Measurements from ENCODE around the gene ARHGAP26. TPM values are rescaled to one million over a fixed set of nuclear protein-coding genes. Genes with fewer than 3 reads are reported as not detected.

Gene ARHGAP26
- total and polyA plus RNA-seq, 2 experiments from 2014 or later: 9.5 to 16.8 TPM

DNA sequence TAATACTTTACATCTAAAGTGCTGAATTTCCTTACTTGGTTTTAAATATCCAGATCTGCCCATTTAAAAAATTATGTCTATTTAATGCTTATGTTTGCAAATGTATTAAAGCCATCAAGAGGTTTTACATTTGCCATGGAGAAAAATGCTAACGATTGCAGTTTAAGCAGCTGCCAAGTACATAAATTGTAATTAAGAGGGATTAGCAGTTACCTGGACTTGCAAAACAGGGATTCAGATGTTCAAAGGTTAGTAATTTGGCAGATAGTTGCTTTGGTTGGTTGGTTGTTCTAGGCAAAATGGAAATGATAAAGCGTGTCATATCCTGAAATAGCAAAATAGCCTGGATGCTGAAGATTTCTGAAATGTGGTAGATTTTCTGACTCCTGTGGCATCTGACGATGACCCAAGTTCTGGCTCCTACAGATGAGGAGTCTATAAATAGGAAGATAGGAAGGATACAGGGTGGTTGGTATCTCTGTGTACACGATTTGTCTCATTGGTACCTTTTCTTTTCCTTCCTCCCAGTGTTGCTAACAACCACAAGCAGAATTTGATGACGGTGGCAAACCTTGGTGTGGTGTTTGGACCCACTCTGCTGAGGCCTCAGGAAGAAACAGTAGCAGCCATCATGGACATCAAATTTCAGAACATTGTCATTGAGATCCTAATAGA, 350.4 kb downstream of the ARHGAP26 start:
- Mint-ChIP-seq H3K4me1 (peaks cover 48% of the 10 kb centered on the region), H3K27me3 (ENCODE audit: insufficient read depth, low read depth, poor library complexity) (peaks cover 2% of the 10 kb centered on the region), H3K27ac (peak overlapping the region; percentile 41; the same call in 1 of the 2 replicates), H3K4me3 (no peak overlapping the region), H3K36me3 (ENCODE audit: low read depth) (peaks cover 2% of the 10 kb centered on the region; the same call in 1 of the 3 replicates), H3K9me3 (no peaks in the 10 kb centered on the region)
- Histone ChIP-seq H3K27ac (ENCODE audit: low read depth) (no peak overlapping the region), H3F3A (replicated peaks; ENCODE audit: low read depth) (no peaks in the 10 kb centered on the region), H3K27me3 (ENCODE audit: insufficient read depth) (no peaks in the 10 kb centered on the region), H3K4me2 (peak overlapping the region; percentile 53), H3K79me2 (replicated peaks; ENCODE audit: insufficient read depth) (no peaks in the 10 kb centered on the region), H3K36me3 (ENCODE audit: insufficient read depth) (no peaks in the 10 kb centered on the region), H3K9me2 (ENCODE audit: insufficient read depth) (peaks cover 9% of the 10 kb centered on the region), H4K20me1 (replicated peaks; ENCODE audit: insufficient read depth) (no peaks in the 10 kb centered on the region), H3K4me3 (no peak overlapping the region), H3K4me1 (ENCODE audit: insufficient read depth) (peaks cover 35% of the 10 kb centered on the region), H2AFZ (no peak overlapping the region)
- ATAC-seq (no peak), DNase-seq (ENCODE audit: low spot score) (no peak)
- TF ChIP-seq, protein P1, sequence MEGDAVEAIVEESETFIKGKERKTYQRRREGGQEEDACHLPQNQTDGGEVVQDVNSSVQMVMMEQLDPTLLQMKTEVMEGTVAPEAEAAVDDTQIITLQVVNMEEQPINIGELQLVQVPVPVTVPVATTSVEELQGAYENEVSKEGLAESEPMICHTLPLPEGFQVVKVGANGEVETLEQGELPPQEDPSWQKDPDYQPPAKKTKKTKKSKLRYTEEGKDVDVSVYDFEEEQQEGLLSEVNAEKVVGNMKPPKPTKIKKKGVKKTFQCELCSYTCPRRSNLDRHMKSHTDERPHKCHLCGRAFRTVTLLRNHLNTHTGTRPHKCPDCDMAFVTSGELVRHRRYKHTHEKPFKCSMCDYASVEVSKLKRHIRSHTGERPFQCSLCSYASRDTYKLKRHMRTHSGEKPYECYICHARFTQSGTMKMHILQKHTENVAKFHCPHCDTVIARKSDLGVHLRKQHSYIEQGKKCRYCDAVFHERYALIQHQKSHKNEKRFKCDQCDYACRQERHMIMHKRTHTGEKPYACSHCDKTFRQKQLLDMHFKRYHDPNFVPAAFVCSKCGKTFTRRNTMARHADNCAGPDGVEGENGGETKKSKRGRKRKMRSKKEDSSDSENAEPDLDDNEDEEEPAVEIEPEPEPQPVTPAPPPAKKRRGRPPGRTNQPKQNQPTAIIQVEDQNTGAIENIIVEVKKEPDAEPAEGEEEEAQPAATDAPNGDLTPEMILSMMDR (conservative IDR thresholded peaks at IDR 0.05; ENCODE audit: low read depth in 2 of 2): no peak

DNA sequence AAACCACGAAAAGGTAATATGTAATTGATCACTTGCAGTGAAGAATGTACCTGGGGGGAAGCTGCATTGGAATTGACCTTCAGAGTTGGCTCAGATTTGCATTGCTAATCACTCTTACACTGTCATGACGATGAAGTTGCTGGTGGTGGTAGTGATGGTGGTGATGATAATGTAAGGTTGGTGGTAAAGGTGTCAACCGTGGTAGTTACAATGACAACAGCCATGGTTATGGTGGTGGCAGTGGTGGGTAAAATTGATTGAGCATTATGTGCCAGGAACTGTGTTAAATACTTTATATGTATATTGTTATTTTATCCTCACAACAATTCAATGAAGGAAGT, 350.9 kb downstream of the ARHGAP26 start:
- Histone ChIP-seq H3K4me1 (ENCODE audit: insufficient read depth) (peaks cover 35% of the 10 kb centered on the region), H3K36me3 (ENCODE audit: insufficient read depth) (no peaks in the 10 kb centered on the region), H3F3A (replicated peaks; ENCODE audit: low read depth) (no peaks in the 10 kb centered on the region), H3K27me3 (ENCODE audit: insufficient read depth) (no peaks in the 10 kb centered on the region), H3K79me2 (replicated peaks; ENCODE audit: insufficient read depth) (no peaks in the 10 kb centered on the region), H3K9me2 (ENCODE audit: insufficient read depth) (peaks cover 9% of the 10 kb centered on the region), H3K4me2 (peak overlapping the region; percentile 53), H3K27ac (ENCODE audit: low read depth) (no peak overlapping the region), H4K20me1 (replicated peaks; ENCODE audit: insufficient read depth) (no peaks in the 10 kb centered on the region), H3K4me3 (no peak overlapping the region), H2AFZ (no peak overlapping the region)
- H3K36me3 Mint-ChIP-seq (ENCODE audit: low read depth): peaks cover 2% of the 10 kb centered on the region; the same call in 1 of the 3 replicates
- ATAC-seq: no peak; the same call in 2 of the 3 replicates
- H3K4me1 Mint-ChIP-seq: peaks cover 51% of the 10 kb centered on the region
- DNase-seq (ENCODE audit: low spot score): peak; percentile 12
- H3K4me3 Mint-ChIP-seq: no peak overlapping the region
- H3K27me3 Mint-ChIP-seq (ENCODE audit: insufficient read depth, low read depth, poor library complexity): peaks cover 2% of the 10 kb centered on the region
- peak overlapping the region; percentile 41; the same call in 1 of the 2 replicates for H3K27ac Mint-ChIP-seq
- no peaks in the 10 kb centered on the region for H3K9me3 Mint-ChIP-seq
- no peak for TF ChIP-seq EZH2phosphoT487 (IDR thresholded peaks at IDR 0.05; ENCODE audit: unreplicated experiment)
- TF ChIP-seq ZNF331 (CRISPR knock-in tag; IDR thresholded peaks at IDR 0.05; ENCODE audit: low read depth): no peak
- no peak for TF ChIP-seq POLR2AphosphoS5 (IDR thresholded peaks at IDR 0.05; ENCODE audit: low read depth)
- no peak for TF ChIP-seq ZNF114 (CRISPR knock-in tag; IDR thresholded peaks at IDR 0.05)
- TF ChIP-seq, protein P2, sequence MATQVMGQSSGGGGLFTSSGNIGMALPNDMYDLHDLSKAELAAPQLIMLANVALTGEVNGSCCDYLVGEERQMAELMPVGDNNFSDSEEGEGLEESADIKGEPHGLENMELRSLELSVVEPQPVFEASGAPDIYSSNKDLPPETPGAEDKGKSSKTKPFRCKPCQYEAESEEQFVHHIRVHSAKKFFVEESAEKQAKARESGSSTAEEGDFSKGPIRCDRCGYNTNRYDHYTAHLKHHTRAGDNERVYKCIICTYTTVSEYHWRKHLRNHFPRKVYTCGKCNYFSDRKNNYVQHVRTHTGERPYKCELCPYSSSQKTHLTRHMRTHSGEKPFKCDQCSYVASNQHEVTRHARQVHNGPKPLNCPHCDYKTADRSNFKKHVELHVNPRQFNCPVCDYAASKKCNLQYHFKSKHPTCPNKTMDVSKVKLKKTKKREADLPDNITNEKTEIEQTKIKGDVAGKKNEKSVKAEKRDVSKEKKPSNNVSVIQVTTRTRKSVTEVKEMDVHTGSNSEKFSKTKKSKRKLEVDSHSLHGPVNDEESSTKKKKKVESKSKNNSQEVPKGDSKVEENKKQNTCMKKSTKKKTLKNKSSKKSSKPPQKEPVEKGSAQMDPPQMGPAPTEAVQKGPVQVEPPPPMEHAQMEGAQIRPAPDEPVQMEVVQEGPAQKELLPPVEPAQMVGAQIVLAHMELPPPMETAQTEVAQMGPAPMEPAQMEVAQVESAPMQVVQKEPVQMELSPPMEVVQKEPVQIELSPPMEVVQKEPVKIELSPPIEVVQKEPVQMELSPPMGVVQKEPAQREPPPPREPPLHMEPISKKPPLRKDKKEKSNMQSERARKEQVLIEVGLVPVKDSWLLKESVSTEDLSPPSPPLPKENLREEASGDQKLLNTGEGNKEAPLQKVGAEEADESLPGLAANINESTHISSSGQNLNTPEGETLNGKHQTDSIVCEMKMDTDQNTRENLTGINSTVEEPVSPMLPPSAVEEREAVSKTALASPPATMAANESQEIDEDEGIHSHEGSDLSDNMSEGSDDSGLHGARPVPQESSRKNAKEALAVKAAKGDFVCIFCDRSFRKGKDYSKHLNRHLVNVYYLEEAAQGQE (IDR thresholded peaks at IDR 0.05; ENCODE audit: unreplicated experiment): no peak
- TF ChIP-seq CREB1 (CRISPR knock-in tag; IDR thresholded peaks at IDR 0.05; ENCODE audit: low read depth): peak; percentile 41; the same call in 1 of the 2 replicates
- TF ChIP-seq NANOG (IDR thresholded peaks at IDR 0.05; ENCODE audit: borderline replicate concordance): no peak
- no peak for TF ChIP-seq JUNB (IDR thresholded peaks at IDR 0.05; ENCODE audit: unreplicated experiment)
- TF ChIP-seq, protein P3, sequence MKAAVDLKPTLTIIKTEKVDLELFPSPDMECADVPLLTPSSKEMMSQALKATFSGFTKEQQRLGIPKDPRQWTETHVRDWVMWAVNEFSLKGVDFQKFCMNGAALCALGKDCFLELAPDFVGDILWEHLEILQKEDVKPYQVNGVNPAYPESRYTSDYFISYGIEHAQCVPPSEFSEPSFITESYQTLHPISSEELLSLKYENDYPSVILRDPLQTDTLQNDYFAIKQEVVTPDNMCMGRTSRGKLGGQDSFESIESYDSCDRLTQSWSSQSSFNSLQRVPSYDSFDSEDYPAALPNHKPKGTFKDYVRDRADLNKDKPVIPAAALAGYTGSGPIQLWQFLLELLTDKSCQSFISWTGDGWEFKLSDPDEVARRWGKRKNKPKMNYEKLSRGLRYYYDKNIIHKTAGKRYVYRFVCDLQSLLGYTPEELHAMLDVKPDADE (IDR thresholded peaks at IDR 0.05): no peak
- TF ChIP-seq STAT1 (IDR thresholded peaks at IDR 0.05; ENCODE audit: unreplicated experiment): no peak
- TF ChIP-seq, protein P1 (conservative IDR thresholded peaks at IDR 0.05; ENCODE audit: low read depth in 2 of 2): no peak

All from GM23338 (cell line).